Natural killer cell treated with Interleukin-12 subunit alpha and Interleukin-12 subunit beta and Interleukin-15 and Interleukin-18, amount 100 ng/mL, for 72 hours (primary cell): ENCODE data around the gene ETS2. TPM values are rescaled to one million over a fixed set of nuclear protein-coding genes. Genes with fewer than 3 reads are reported as not detected.

Source experiments
- ATAC-seq, 2 donors: fragments of 150-1000 bp; cut with Tn5 transposase in 1 of 2; sonication (Bioruptor Pico), chemical (Tn5 transposase) in 1 of 2; 2 replicates each; pipeline ENCODE4 v1.10.0; 2021
- DNase-seq: peaks from one replicate; pipeline ENCODE4 v3.0.0; 2022; ENCODE audit warnings: low spot score
- H3K27ac Mint-ChIP-seq, 2 donors: 1 replicate in 1 of 2; 2 replicates in 1 of 2; pipeline ENCODE4 v1.8.0; 2022; ENCODE audit warnings: mixed read lengths in 2 of 2, mild to moderate bottlenecking in 1 of 2, moderate library complexity in 1 of 2
- H3K27me3 Mint-ChIP-seq, 2 donors: 1 replicate in 1 of 2; 2 replicates in 1 of 2; pipeline ENCODE4 v1.8.0; 2022; ENCODE audit warnings: mixed read lengths in 2 of 2
- H3K36me3 Mint-ChIP-seq: one replicate; pipeline ENCODE4 v1.8.0; 2022; ENCODE audit warnings: mixed read lengths
- H3K4me1 Mint-ChIP-seq, 2 donors: 1 replicate in 1 of 2; 2 replicates in 1 of 2; pipeline ENCODE4 v1.8.0; 2022; ENCODE audit warnings: low read depth in 2 of 2, mixed read lengths in 2 of 2, mild to moderate bottlenecking in 1 of 2
- H3K4me3 Mint-ChIP-seq: one replicate; pipeline ENCODE4 v1.8.0; 2022; ENCODE audit warnings: mixed read lengths
- H3K9me3 Mint-ChIP-seq: 2 replicates; pipeline ENCODE4 v1.8.0; 2022; ENCODE audit warnings: mixed read lengths
- total RNA-seq, 2 donors: library from RNA; stranded (reverse); gene quantifications; one replicate each; pipeline ENCODE4 v1.2.3, GENCODE V29; 2022

Gene ETS2
- total RNA-seq, 2 donors from 2014 or later, result 22.9 to 25.2 TPM

DNA sequence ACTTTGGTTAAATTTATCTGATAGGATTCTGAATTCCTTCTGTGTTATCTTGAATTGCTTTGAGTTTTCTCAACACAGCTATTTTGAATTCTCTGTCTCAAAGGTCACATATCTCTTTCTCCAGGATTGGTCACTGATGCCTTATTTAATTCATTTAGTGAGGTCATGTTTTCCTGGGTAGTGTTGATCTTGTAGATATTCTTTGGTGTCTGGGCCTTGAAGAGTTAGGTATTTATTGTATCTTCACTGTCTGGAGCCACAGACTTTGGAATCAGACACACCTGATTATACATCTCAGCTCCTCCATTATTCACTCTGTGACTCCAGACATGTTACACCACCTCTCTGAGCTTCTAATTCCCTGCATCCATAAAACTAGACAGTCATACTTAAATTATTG is 34.2 kb upstream of the ETS2 start:
- H3K4me3 Mint-ChIP-seq, result no peak overlapping the region
- peaks cover 5% of the 10 kb centered on the region for H3K9me3 Mint-ChIP-seq
- ATAC-seq, result no peak
- no peak for DNase-seq
- H3K27me3 Mint-ChIP-seq, result peaks cover 26 to 27% of the 10 kb centered on the region in 2 donors
- H3K36me3 Mint-ChIP-seq, result no peaks in the 10 kb centered on the region
- H3K4me1 Mint-ChIP-seq, result peaks cover 45 to 54% of the 10 kb centered on the region in 2 donors
- peak overlapping the region in 1 of 2 donors; percentile 51 for H3K27ac Mint-ChIP-seq

DNA sequence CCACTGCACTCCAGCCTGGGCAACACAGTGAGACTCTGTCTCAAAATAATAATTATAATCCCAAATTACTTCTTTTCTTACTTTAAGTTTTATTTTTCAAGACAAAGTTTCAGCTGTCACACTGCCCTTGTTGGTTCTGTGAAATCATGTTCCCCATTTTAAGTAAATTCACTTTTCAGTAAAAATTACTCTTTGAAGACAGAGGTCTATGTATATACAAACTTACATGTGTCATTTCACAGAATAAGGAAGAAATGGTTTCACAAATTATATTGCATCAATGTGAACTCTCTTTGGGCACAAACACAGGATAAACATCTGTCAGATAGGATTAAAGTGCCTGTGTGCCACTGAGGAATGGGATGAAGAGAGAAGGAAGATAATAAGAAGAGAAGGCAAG is 33.1 kb upstream of the ETS2 start:
- Mint-ChIP-seq H3K27me3 (peaks cover 28 to 29% of the 10 kb centered on the region in 2 donors), H3K9me3 (peaks cover 6% of the 10 kb centered on the region), H3K4me3 (peak overlapping the region; percentile 11), H3K4me1 (peaks cover 48 to 56% of the 10 kb centered on the region in 2 donors), H3K27ac (peak overlapping the region in 1 of 2 donors; percentile 27), H3K36me3 (no peaks in the 10 kb centered on the region)
- DNase-seq, result no peak
- ATAC-seq, result no peak

DNA sequence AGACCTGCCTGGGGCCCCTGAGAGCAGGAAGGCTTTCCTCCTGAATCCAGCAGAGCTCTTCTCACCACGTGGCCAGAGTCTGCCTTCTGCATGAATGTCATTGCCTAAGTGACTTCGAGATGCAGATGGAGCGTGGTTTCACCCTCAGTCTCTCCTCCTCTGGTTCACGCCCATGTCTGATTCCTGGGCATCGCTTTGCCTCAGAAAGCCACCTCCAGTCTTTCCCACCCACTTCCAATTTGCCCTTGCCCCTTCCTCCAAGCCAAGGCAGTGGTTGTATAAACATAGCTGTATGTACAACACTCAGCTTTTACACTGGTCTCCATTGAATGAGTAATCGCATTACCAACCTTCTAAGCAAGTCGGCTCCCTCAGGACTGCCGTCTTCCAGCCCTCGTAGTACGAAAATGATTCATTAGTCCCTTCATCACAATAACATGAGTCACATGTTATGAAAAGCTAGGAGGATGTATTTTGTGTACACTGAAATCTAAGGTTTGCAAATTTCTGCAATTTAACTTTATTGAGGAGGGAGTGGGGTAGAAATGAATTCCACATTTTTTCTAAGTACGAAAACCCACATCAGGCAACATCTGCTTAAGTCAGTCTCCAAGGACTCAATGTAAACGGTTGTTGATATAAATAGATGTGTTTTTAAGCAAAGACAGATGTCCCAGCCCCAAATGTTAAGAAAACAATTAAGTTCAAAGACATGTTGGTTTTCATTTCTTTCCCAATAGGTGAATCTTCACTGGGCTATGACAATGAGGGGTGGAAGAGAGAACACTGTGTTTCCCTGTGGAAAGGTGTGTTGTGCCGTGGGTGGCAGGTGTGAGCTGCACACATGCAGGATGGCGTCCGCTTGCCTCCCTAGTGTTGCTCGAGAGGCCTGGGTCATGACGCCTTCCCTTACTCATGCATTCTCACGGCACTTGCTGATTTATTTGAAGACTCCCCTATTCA is 32.3 kb upstream of the ETS2 start:
- peaks cover 50 to 56% of the 10 kb centered on the region in 2 donors for H3K4me1 Mint-ChIP-seq
- peak overlapping the region; percentile 68 for H3K4me3 Mint-ChIP-seq
- DNase-seq, result no peak
- H3K27ac Mint-ChIP-seq, result peak overlapping the region in 1 of 2 donors; percentile 27
- peaks cover 6% of the 10 kb centered on the region for H3K36me3 Mint-ChIP-seq
- peaks cover 7% of the 10 kb centered on the region for H3K9me3 Mint-ChIP-seq
- H3K27me3 Mint-ChIP-seq, result peaks cover 28 to 29% of the 10 kb centered on the region in 2 donors
- peak in 1 of 2 donors; percentile 54 for ATAC-seq

DNA sequence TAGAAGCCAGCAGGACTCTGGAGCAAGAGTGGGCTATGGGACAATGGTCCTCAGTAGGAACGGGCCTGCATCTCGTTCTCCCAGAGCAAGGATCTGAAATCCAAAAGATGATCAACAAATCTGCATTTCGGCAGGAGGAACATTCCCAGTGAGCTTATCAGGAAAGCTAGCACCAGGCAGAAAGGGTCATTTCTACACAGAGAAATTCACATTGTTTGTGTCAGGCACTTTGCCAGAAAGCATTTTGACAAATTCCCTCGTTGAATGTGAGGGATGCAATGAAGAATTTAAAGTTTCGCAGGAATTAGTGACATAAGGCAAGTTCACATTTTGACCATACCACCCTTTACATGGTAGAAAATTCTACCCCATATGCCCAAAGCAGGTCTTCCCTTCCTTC is 31.6 kb upstream of the ETS2 start:
- peaks cover 49 to 50% of the 10 kb centered on the region in 2 donors for H3K4me1 Mint-ChIP-seq
- peaks cover 28 to 29% of the 10 kb centered on the region in 2 donors for H3K27me3 Mint-ChIP-seq
- ATAC-seq (no peak), DNase-seq (no peak)
- no peak overlapping the region for H3K27ac Mint-ChIP-seq
- H3K36me3 Mint-ChIP-seq, result peaks cover 13% of the 10 kb centered on the region
- H3K9me3 Mint-ChIP-seq, result peaks cover 13% of the 10 kb centered on the region
- H3K4me3 Mint-ChIP-seq, result no peak overlapping the region

DNA sequence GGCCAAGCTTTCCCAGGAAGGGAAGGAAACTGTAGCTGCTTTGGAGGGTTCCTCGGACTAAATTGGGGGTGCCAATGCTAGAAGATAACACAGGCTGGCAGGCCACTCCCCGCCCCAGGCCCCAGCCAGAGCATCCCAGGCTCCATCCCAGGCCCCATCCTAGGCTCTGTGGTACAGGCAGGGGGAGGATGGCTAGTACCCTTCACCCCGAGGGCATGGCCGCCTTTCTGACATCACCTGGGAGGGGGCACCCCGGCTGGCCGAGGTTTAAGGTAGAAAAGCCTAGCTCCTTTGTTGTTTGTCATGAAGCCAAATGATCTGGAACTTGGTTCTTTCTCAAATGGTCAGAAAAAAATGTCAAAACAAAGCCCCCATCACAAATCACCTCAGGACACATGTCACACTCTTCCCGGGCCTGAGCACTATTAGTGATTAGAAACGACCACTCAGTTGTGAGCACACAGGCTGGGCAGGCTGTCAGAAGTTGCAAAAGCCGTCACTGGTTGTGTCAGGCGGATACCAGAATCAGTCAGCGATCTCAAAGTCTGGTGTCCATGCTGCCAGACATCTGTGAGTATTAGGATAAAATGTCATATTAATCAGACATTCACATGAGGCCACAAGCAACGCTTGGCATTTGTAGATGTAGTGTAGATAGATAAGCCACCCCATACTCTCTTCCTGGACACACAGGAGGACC is 31.0 kb upstream of the ETS2 start:
- Mint-ChIP-seq H3K36me3 (peaks cover 13% of the 10 kb centered on the region), H3K27me3 (peaks cover 28 to 29% of the 10 kb centered on the region in 2 donors), H3K27ac (no peak overlapping the region), H3K4me3 (no peak overlapping the region), H3K4me1 (peaks cover 44 to 47% of the 10 kb centered on the region in 2 donors), H3K9me3 (peaks cover 13% of the 10 kb centered on the region)
- no peak for DNase-seq
- no peak for ATAC-seq

DNA sequence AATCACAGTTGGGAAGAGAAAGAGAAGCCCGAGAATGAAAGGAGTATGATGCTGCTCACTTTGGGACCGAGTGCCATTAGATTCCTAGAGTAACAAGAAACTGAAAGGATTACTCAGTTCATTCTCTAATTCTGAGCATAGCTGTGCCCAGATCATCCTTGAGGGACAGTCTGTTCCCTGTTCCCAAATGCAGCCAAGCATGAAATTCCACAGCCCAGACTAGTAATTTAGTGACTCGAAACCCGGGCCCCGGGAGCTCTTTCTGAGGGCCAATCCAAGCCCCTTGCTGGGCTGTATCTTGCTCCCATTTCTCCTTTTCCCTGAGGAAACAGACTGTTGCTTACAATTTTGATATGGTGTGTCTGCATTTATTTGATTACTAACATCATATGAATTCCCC is 30.0 kb upstream of the ETS2 start:
- peaks cover 13% of the 10 kb centered on the region for H3K9me3 Mint-ChIP-seq
- peaks cover 28 to 29% of the 10 kb centered on the region in 2 donors for H3K27me3 Mint-ChIP-seq
- no peak for DNase-seq
- peak overlapping the region; percentile 33 to 49 for H3K27ac Mint-ChIP-seq
- no peak for ATAC-seq
- H3K4me3 Mint-ChIP-seq, result peak overlapping the region; percentile 59
- H3K4me1 Mint-ChIP-seq, result peaks cover 47% of the 10 kb centered on the region in 2 donors
- peaks cover 13% of the 10 kb centered on the region for H3K36me3 Mint-ChIP-seq

DNA sequence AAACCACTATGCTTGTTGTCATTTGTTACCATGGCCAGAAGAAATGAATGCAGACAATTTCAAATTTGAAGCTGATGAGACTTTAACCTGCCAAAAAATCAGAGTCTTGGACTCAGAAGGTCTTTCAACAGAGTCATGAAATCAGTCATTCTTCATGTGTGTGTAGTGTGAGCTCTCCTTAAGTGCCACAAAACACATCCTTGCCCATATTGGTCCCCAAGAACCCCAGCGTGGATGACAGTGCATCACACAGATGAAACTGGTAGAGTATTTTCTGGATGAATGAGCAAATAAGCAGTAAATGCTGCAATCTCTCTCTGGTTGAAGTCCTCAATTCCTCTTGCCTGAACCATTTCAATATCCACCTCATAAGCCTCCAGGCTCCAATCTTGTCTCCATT is 28.7 kb upstream of the ETS2 start:
- Mint-ChIP-seq H3K4me1 (peaks cover 49 to 55% of the 10 kb centered on the region in 2 donors), H3K9me3 (peaks cover 19% of the 10 kb centered on the region), H3K27me3 (peaks cover 28 to 30% of the 10 kb centered on the region in 2 donors), H3K4me3 (peak overlapping the region; percentile 59), H3K36me3 (peaks cover 19% of the 10 kb centered on the region), H3K27ac (peak overlapping the region; percentile 25 to 49)
- DNase-seq, result no peak
- peak in 1 of 2 donors; percentile 70 for ATAC-seq

DNA sequence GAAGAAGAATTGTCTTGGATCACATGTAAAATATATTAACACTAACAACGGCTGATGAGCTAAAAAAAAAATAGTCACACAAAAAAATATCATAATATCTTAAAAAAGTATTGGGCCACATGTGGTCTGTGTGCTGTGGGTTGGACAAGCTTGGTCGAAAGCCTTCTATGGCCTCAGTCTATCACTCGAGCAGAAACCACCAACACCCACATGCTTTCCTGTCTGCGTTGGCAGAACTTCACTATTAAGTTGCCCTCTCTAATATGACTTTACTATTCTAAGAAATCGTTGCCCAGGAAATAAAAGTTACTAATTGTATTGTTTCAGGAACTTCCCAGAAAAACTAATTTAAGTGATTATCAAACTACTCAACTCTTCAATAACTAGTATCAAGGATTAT is 28.2 kb upstream of the ETS2 start:
- DNase-seq (peak; percentile 82), ATAC-seq (peak; percentile 73 to 78)
- H3K36me3 Mint-ChIP-seq, result peaks cover 25% of the 10 kb centered on the region
- peak overlapping the region; percentile 59 for H3K4me3 Mint-ChIP-seq
- H3K4me1 Mint-ChIP-seq, result peaks cover 48 to 57% of the 10 kb centered on the region in 2 donors
- H3K27ac Mint-ChIP-seq, result peak overlapping the region; percentile 25 to 49
- peaks cover 27 to 31% of the 10 kb centered on the region in 2 donors for H3K27me3 Mint-ChIP-seq
- peaks cover 23% of the 10 kb centered on the region for H3K9me3 Mint-ChIP-seq

DNA sequence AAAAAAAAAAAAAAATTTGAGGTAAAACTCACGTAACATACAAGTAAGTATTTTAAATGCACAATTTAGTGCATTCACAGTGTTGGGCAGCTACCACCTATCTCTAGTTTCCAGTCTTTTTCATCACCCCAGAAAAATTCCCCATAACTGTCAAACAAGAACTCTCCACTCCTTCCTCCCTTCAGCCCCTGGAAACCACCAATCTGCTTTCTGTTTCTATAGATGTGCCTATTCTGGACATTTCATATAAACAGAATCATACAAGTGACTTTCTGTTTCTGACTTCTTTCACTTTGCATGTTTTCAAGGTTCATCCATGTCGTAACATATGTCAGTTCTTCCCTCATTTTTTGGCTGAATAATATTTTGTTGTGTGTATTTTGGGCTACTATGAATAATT is 24.9 kb upstream of the ETS2 start:
- Mint-ChIP-seq H3K27me3 (peaks cover 9 to 22% of the 10 kb centered on the region in 2 donors), H3K4me3 (peak overlapping the region; percentile 56), H3K4me1 (peaks cover 37 to 54% of the 10 kb centered on the region in 2 donors), H3K9me3 (peaks cover 26% of the 10 kb centered on the region), H3K36me3 (peaks cover 31% of the 10 kb centered on the region), H3K27ac (peak overlapping the region; percentile 36 to 84)
- ATAC-seq (peak; percentile 83 to 93), DNase-seq (peak; percentile 71)

DNA sequence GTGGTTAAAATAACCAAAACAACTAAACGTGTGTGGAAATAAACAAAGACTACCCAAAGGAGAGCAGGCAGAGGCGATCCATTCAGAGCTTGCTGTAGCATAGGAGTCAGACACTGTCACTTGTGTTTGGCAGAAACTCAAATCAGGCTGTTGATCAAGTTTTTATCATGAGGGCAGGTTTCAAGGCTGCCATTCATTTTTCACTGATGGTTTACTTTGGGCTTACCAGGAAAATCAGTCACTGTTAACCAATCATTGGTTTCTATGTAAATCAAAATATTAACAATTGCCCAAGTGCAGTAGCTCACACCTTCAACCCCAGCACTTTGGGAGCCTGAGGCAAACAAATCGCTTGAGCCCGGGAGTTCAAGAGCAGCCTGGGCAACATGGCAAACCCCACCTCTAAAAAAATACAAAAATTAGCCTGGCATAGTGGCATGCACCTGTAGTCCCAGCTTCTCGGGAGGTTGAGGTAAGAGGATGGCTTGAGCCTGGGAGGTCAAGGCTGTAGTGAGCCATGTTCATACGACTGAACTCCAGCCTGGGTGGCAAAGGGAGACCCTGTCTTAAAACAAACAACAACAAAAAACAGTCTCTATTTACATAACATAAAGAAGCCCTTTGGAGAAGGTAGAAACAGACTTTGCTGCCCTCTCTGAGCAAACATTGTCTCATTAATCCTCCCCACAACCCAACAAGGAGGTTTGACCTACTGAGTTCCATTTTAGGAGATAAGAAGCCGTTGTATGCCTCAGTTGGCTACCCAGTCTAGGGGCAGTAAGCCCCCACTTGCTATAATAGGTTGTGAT is 21.1 kb upstream of the ETS2 start:
- peaks cover 0 to 19% of the 10 kb centered on the region in 2 donors for H3K27me3 Mint-ChIP-seq
- peaks cover 12% of the 10 kb centered on the region for H3K9me3 Mint-ChIP-seq
- DNase-seq, result no peak
- peaks cover 18% of the 10 kb centered on the region for H3K36me3 Mint-ChIP-seq
- H3K27ac Mint-ChIP-seq, result peak overlapping the region in 1 of 2 donors; percentile 61
- no peak for ATAC-seq
- peaks cover 11 to 21% of the 10 kb centered on the region in 2 donors for H3K4me1 Mint-ChIP-seq
- no peak overlapping the region for H3K4me3 Mint-ChIP-seq

DNA sequence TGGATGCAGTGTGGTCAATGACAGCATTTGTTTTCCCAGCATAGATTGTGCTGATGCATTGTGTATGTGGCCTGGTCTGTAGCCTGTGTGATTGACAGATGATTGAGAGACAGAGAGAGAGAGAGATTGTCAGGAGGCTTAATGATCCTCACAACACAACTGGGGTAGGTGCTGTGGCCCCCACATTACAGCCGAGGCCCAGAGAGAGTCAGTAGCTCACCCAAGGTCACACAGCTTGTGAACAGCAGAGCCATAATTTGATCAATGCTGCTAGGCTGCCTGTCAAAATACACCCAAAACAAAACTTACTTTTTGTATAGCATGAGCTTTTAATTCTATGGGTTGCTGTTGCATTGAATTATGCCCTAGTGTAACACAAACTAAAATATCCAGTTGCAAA is 20.2 kb upstream of the ETS2 start:
- H3K4me1 Mint-ChIP-seq, result peaks cover 7 to 20% of the 10 kb centered on the region in 2 donors
- peaks cover 0 to 19% of the 10 kb centered on the region in 2 donors for H3K27me3 Mint-ChIP-seq
- H3K9me3 Mint-ChIP-seq, result peaks cover 12% of the 10 kb centered on the region
- ATAC-seq, result no peak
- no peak for DNase-seq
- H3K36me3 Mint-ChIP-seq, result peaks cover 18% of the 10 kb centered on the region
- no peak overlapping the region for H3K4me3 Mint-ChIP-seq
- H3K27ac Mint-ChIP-seq, result no peak overlapping the region

DNA sequence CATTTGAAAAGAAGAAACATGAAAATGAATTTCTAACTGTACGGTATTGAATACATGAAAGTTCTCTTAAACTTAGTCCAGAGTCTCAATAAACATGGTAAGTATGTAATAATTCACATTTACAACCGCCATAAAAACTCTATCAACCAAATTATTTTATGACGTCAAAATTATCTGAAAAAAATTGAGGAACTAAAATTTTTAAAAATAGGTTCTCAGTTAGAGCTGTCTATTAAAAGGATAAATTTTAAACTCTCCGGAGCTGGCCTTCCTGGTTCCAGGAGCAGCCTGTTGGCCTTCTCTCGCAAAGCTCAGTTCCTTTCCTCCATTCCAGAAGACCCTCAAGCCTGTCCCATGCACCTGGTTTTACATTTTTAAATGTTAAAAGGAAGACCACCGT is 18.7 kb upstream of the ETS2 start:
- Mint-ChIP-seq H3K27me3 (peaks cover 0 to 17% of the 10 kb centered on the region in 2 donors), H3K9me3 (peaks cover 7% of the 10 kb centered on the region), H3K36me3 (peaks cover 11% of the 10 kb centered on the region), H3K4me1 (peaks cover 7 to 11% of the 10 kb centered on the region in 2 donors), H3K27ac (no peak overlapping the region), H3K4me3 (no peak overlapping the region)
- ATAC-seq (no peak), DNase-seq (no peak)
